Measurements from ENCODE around the gene GLCCI1.

Gene GLCCI1

GRCh38 chr7:8133188-8133848 lies 164.7 kb downstream of the GLCCI1 start:
- H2AFZ ChIP-seq = no peak overlapping the region
- H3K27ac ChIP-seq = no peak overlapping the region
- H3K4me2 ChIP-seq (ENCODE audit: low read length) = no peak overlapping the region
- no peaks in the 10 kb centered on the region for H3K9me3 ChIP-seq (ENCODE audit: control insufficient read depth, low read length)
- no peaks in the 10 kb centered on the region for H3K36me3 ChIP-seq (ENCODE audit: control insufficient read depth, insufficient read depth, low read length)
- H3K9ac ChIP-seq = no peak overlapping the region
- no peaks in the 10 kb centered on the region for H3K79me2 ChIP-seq
- no peak for TF ChIP-seq CTCF (IDR thresholded peaks at IDR 0.05)
- peaks cover 8% of the 10 kb centered on the region for H3K4me1 ChIP-seq
- H3K27me3 ChIP-seq (ENCODE audit: control insufficient read depth, insufficient read depth, low read length) = no peaks in the 10 kb centered on the region
- H3K4me3 ChIP-seq (ENCODE audit: low read depth, low read length) = no peak overlapping the region

- no peak for TF ChIP-seq CTCF (IDR thresholded peaks at IDR 0.05)
- Histone ChIP-seq H3K79me2 (no peaks in the 10 kb centered on the region), H2AFZ (peak overlapping the region; percentile 59), H3K9me3 (ENCODE audit: control insufficient read depth, low read length) (no peaks in the 10 kb centered on the region), H3K4me2 (ENCODE audit: low read length) (peak overlapping the region; percentile 37), H3K27ac (peak overlapping the region; percentile 21), H3K9ac (no peak overlapping the region), H3K4me3 (ENCODE audit: low read depth, low read length) (no peak overlapping the region), H3K4me1 (peaks cover 8% of the 10 kb centered on the region), H3K27me3 (ENCODE audit: control insufficient read depth, insufficient read depth, low read length) (no peaks in the 10 kb centered on the region), H3K36me3 (ENCODE audit: control insufficient read depth, insufficient read depth, low read length) (no peaks in the 10 kb centered on the region)
These were observed 165.6 kb downstream of the GLCCI1 start for GRCh38 chr7:8134089-8134733.

GRCh38 chr7:8135417-8135816 lies 166.8 kb downstream of the GLCCI1 start:
- H3K9me3 ChIP-seq (ENCODE audit: control insufficient read depth, low read length) = no peaks in the 10 kb centered on the region
- peaks cover 8% of the 10 kb centered on the region for H3K4me1 ChIP-seq
- no peak overlapping the region for H3K4me3 ChIP-seq (ENCODE audit: low read depth, low read length)
- no peak overlapping the region for H3K4me2 ChIP-seq (ENCODE audit: low read length)
- H3K27ac ChIP-seq = no peak overlapping the region
- no peak for TF ChIP-seq CTCF (IDR thresholded peaks at IDR 0.05)
- no peaks in the 10 kb centered on the region for H3K79me2 ChIP-seq
- no peak overlapping the region for H2AFZ ChIP-seq
- no peaks in the 10 kb centered on the region for H3K36me3 ChIP-seq (ENCODE audit: control insufficient read depth, insufficient read depth, low read length)
- H3K9ac ChIP-seq = no peak overlapping the region
- no peaks in the 10 kb centered on the region for H3K27me3 ChIP-seq (ENCODE audit: control insufficient read depth, insufficient read depth, low read length)

GRCh38 chr7:8136051-8136730 lies 167.6 kb downstream of the GLCCI1 start:
- Histone ChIP-seq H3K27me3 (ENCODE audit: control insufficient read depth, insufficient read depth, low read length) (no peaks in the 10 kb centered on the region), H3K4me3 (ENCODE audit: low read depth, low read length) (no peak overlapping the region), H2AFZ (no peak overlapping the region), H3K9me3 (ENCODE audit: control insufficient read depth, low read length) (no peaks in the 10 kb centered on the region), H3K79me2 (no peaks in the 10 kb centered on the region), H3K27ac (no peak overlapping the region), H3K4me2 (ENCODE audit: low read length) (no peak overlapping the region), H3K9ac (no peak overlapping the region), H3K36me3 (ENCODE audit: control insufficient read depth, insufficient read depth, low read length) (no peaks in the 10 kb centered on the region), H3K4me1 (peaks cover 8% of the 10 kb centered on the region)
- no peak for TF ChIP-seq CTCF (IDR thresholded peaks at IDR 0.05)
